ENCODE data around the gene VSIG1.

Gene VSIG1

DNA sequence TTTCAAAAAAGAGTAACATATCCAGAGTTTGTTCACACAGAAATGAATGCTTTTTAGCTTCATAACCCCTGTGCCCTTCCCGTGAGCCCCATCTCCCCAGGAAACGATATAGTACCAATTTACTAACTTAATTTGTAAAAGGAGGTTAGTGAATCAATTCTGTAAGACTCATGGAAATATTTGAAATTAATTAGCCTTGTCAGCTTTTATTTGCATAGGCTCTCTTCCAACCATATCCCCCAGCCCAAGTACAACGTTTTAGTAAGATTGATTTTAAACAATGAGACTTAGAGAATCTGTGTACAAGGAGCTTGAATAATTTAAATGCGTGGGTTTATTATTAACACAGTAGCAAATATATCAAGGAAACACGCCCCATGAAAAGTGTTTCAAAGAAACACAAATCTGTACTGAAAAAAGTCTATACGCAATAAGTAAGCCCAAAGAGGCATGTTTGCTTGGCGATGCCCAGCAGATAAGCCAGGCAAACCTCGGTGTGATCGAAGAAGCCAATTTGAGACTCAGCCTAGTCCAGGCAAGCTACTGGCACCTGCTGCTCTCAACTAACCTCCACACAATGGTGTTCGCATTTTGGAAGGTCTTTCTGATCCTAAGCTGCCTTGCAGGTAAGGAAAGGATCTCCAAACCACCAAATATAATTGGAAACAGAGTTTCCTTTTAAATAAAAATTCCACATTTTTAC lies at the start of gene VSIG1:
TSS of gene VSIG1 (plus strand) at position 512 of the 703 bp plus-strand sequence. CDS start at position 578, 66 bp downstream.
- DNase-seq (ENCODE audit: low spot score) = no peak

DNA sequence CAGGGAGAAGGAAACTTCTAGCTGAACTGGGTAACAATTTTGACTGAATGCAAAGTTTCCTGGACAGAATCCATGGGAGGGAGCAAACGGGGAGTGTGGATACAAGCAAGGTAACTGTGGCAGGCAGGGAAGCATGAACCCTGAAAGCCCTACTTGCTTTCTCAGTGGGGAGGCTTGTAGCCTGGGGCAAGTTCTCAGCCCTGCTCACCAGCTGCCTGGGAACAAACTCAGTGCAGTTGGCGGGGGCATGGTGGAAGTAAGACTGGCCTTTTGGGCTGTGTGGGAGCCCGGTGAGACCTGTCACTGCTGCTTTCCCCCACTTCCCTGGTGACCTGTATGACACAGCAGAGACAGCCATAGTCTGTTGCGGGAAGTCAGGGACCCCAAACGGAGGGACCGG lies 48.7 kb upstream of the VSIG1 start:
- DNase-seq (ENCODE audit: low spot score) = no peak

DNA sequence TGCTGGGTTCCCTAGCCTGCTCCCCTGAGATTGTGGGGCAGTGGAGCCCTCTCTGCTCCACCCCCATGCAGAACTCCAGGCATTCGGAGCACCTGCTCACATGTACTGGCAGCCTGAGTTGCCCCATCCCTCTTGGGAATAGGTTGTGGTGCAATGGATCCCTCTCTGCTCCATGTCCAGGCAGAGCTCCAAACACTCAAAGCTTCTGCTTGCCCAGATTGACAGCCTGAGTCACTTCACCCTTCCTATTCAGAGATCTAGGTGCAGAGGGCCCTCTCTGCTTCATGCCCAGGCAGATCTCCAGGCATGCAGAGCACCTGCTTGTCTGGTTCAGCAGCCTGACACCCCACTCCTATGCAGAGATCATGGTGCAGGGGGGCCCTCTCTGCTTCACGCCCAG lies 44.1 kb upstream of the VSIG1 start:
- DNase-seq (ENCODE audit: low spot score) = no peak

DNA sequence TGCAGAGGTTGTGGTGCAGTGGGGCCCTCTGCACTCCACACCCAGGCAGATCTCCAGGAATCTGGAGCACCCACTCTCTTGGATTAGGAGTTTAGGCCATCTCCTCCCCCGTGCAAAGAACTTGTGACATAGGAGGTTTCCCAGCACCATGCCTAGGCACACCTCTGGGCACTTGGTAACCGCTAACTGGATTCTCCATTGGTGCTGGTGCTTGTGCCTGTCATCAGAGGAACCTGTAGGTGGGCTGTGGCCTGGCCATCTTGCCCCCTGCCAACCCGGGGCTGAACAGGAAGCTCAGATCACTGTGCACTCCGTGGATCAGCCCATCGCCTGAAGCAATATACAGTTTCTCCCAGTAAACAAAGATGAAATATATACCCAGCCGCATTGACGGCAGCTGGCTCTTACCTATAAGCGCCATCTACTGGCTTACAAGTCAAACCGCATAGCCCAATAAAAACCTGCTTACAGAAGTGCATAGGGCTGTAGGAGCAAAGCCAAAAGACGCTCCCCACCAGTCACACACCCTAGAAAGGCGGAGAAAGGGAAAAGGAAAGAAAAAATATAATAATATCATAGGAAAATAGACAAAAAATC lies 43.5 kb upstream of the VSIG1 start:
- DNase-seq (ENCODE audit: low spot score) = peak; percentile 42

DNA sequence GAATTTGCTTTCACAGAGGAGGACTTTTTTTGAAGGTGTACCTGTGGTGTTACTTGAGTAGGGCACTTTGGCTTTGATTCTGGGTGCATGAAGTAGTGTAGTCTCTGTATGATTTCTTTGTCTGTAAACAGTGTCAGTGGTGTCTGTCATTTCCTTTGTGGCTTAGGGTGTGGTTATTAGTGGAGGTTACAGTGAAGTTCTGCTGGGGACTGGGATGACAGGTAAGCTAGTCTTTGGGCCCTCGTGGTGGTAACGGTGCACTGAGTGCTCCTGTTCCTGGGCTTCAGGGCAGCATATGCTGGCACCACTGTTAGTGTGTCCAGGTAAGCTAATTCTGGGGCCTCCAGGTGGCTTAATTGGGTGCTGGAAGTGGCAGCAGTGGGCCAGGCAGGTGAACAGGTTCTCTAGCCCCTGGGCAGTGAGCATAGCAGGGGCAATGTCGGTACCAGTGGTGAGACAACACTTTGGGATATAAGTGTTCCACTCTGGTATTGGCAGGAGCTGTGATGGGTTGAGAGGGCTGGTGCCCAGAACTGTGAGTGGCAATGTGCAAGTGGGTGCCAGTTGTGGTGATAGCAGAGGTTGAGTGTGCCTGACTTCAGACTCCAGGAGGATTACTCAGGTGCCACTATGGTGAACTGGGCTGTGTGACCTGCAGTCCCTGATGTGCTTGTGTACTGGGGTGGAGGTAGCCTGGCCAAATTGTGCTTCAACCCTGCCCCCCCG lies 26.0 kb upstream of the VSIG1 start:
- peak; percentile 21 for DNase-seq (ENCODE audit: low spot score)

DNA sequence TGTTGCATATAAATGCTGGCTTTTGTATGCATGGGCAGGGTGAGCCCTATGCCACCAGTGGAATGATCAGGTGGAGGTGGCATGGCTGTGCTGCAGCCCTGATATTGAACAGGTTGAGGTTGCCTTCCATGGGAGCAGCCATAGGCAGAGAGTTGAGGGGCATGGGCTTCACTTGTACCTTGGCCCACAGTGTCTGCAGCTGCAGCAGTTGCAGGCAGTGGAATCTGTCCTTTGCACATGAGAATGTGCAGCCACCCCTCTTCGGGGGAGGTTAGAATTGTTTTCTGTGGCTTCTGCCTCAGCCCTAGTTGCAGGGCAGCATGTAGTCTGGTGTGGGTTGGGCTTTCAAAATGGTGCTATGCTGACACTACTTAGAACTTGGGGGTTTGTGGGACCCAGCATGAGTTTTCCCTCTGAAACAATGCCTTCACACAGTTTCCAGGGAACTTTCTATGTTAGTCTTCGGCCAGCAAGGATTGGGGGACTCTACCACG lies 25.4 kb upstream of the VSIG1 start:
- no peak for DNase-seq (ENCODE audit: low spot score)

DNA sequence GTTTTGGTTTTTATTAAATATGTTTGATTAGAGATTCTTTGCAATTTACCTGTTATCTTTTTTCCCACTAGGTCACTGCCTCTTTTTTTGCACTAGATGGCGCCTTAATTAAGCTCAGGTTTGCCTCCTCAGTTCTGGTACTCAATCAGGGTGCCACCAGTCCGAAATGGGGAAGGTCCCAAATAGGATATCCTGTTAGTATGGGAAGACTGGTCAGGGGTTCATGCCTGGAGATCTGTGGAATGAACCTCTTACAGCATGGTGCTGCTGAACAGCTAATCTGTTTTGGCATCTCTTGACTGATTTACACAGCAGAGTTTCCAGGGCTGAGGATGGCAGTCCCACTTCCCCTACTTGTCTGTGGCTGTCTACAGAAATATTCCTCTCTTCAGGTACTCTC lies 24.2 kb upstream of the VSIG1 start:
- DNase-seq (ENCODE audit: low spot score) = no peak

DNA sequence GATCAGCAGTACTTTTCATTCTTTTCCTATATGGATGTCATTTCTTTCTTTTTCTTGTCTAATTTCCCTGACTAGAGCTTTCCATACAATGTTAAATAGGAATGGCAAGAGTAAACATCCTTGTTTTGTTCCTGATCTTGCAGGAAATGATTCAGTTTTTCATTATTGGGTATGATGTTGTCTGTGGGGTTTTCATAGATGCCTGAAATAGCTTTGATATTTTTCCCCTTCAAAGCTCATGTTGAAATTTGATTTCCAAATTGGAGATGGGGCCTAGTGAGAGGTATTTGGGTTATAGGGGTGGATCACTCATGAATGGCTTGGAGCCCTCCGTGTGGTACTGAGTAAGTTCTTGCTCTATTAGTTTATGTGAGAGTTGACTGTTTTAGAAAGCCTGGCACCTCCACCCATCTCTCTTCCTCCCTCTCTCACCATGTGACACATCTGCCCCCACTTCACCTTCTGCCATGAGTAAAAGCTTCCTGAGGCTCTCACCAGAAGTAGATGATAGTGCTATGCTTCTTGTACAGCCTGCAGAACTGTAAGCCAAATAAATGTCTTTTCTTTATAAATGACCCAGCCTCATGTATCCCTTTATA lies 22.3 kb upstream of the VSIG1 start:
- no peak for DNase-seq (ENCODE audit: low spot score)

DNA sequence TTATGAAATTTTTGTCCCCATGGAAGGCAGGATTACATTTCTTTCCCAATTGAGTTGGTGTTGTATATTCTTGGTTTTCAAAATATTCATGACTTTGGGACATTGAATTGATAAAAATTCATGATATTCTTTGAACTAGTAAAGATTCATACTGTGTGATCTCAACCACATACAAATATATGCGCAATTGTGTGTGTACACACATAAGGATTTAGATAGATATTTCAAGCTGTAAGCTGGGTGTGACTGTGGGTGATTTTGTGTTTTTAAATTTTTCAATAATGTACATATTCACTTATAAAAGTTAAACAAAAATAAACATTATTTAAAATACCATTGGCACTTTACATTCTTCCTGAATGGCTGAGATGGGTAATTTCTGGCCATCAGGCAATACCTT lies 19.5 kb upstream of the VSIG1 start:
- DNase-seq (ENCODE audit: low spot score) = no peak

DNA sequence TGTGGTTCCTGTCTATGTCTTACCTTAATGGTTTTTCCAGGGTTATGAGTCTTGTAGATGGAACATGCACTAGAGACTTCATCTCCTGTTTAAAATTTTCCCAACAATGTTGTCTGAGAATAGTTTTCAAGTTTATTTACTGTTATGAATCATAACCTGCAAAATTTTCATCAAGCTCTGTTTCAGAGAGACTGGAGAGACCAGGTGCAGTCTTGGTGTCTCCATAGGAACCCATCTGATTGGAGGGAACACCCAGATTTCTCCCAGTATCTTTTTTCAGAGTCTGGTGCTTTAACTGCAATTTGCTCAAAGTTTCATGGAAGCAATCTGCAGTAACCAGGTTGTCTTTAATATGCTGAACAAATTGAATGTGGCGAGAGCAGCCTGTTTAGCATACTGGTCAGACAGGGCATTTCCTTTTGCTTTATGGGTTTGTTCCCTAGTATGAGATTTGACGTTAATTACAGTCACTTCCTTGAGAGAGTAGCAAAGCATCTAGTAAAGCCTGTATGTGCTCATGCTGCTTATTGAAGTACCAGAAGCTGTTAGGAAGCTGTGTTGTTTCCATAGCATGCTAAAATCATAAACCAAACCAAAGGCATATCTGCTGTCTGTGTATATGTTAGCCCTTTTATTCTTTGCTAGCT lies 18.8 kb upstream of the VSIG1 start:
- DNase-seq (ENCODE audit: low spot score) = no peak

DNA sequence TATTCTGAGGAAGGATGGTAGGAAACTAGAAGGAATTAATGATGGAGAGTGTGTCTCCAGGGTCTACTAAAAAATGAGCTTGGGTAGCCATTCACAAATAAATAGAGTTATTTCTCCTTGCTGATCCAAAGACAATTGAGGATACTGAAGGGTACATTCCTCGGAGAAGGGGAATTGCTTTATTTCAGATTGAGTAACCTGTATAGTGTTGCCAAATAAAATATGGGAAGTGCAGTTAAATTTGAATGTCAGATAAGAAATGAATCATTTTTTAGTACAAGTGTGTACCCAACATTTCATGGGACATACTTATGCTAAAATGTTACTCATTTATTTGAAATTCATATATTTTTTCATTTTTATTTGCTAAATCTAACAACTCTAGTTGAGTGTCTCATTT lies 16.0 kb upstream of the VSIG1 start:
- no peak for DNase-seq (ENCODE audit: low spot score)

DNA sequence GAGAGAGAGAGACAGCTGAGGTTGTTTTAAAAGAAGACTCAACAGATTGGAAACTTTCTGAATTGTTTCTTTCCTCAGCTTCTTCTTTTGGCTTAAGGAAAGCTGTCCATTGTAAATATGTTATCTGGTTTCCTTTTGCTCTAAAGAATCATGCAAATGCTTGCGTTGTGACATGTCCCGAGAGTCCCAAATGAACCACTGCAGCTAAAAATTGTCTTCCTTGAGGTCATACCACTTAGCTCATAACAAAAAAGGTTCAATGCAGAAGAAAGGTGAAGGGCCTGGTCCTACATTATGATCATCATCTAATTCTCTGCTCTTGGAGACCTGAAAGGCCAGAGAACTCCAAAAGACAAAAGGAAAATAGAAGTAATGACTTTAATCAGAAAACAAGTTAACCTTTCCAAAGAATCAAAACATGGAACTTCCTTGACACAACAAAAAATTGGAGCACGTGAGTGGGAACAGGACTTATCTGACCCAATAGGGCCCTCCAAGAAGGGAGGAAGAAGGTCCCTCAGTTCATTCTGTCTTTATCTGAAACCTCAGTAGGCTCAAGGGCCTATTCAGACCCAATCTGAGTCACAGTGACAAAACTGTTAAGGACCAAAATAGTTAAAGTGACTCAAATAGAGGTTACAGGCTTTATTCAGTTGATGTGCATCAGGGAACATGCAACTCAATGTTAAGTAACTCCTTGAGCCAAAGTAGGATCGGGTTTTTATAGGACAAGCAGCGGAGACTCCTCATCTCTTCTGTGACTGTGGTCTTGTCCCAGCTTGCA lies 14.7 kb upstream of the VSIG1 start:
- DNase-seq (ENCODE audit: low spot score) = no peak

DNA sequence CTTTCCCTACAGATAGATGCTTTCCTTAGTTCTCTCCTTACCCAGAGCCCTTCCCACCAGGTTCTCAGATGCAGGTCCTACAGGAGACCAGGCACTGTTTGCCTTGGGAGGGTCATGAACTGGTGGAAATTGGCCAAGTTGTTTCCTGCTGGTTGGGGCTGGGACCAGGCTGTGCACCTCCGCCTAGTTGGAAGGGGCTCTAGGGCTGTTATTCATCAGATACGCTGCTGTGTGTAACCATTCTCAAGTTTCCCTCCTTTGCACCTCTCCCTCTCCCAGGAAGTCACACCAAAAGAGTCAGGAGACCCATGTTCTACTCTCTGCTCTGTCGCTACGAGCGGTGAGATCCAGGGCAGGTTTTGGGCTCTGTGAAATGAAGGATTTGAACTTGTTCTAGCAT lies 11.9 kb upstream of the VSIG1 start:
- no peak for DNase-seq (ENCODE audit: low spot score)

DNA sequence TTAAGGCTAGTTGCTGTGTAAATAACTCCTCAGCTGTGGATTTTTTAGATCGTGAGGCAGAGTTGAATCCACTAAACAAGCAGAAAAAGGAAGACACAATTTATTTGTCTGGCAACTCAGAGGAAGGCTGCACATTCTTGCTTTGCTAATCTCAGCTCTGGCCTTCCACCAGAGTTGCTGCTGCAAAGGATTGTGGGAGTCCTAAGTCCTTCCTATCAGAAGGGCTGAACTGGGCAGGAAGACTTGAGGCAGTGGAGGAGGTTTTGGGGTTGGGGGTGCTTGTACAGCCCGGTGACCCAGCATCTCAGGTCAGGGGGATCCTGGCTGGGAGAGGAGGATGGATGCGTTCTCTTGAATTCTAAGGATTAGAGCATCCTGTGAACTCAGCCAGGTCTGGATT lies 11.0 kb upstream of the VSIG1 start:
- no peak for DNase-seq (ENCODE audit: low spot score)

DNA sequence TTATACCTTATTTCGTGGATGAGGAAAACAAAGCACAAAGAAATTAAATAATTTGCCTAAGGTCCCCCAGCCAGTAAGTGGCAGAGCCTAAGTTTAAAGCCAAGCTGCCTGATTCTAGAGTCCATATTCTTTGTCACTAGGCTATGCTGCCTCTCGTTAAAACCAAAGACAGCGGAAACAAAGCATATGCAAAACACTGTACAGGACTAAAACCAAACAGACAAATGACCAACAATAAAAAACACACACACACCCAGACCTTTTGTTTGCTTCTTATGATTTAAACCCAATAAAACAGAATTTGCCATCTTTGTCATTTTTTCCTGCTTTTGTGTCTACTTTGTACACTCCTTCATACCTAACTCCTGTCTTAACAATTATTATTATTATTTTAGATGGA lies 10.1 kb upstream of the VSIG1 start:
- DNase-seq (ENCODE audit: low spot score) = no peak

DNA sequence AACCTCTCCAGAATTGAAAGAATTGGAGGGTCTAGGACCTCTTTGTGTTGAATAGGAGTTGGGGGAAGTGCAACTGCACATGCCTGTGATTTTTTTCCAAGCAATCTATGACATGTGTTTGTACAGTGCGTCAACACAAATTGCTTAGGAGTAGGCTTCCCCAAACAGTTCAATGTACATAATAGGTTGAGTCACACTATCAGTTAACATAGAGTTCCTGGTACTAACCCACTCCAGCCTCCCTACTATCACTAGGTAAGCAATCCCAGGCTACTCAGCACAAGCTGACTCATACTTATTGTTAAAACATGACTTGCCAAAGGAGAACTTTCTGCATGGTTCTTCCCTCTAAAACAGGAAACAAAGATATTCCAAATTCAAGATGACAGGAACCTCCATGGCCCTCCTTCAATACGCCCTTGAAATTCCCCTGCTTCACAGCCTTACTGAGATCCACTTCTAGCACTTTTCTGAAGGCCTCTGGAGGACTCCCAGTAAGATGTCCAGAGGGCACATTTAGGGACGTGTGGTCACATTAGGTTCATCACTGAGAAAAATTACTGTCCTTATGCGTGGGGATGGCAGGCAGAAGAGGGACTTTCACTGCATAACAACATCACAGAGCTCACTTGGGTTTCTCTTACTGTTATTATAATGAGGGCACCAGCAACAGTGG lies 8.4 kb upstream of the VSIG1 start:
- no peak for DNase-seq (ENCODE audit: low spot score)

DNA sequence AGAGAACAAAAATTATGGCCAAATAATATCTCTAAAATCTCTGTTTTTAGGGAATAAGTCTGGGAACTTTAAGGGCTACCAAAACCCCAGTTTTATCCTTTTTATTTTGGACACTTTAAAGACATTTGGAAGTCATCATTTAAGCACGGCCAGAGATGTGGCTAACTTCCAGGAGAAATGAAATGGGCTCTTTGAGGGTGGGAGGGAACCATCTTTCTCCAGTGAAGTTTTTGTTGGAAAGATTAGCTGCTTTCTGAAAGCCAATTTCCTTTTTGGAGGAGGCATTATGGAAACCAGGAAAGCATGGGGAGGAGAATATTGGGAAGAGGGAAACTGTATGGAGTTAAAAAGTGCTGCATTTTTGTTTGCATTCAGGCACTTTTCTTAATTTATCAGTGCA lies 4.8 kb downstream of the VSIG1 start:
- DNase-seq (ENCODE audit: low spot score) = no peak

DNA sequence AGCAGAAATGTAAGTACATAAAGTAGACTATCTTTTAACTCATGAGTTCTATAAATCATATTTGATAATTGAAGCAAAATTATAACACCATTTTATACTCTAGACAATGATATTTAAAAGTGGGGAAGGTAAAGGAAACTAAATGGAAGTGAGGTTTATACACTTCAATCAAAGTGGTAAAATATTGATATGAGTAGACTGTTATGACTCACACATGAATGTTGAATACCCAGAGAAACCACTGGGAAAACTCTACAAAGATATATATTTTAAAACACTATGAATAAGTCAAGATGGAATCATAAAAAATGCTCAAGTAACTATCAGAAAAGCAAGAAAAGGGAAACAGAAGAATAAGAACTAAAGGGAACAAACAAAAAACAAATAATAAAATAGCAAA lies 8.4 kb downstream of the VSIG1 start:
- DNase-seq (ENCODE audit: low spot score) = no peak

DNA sequence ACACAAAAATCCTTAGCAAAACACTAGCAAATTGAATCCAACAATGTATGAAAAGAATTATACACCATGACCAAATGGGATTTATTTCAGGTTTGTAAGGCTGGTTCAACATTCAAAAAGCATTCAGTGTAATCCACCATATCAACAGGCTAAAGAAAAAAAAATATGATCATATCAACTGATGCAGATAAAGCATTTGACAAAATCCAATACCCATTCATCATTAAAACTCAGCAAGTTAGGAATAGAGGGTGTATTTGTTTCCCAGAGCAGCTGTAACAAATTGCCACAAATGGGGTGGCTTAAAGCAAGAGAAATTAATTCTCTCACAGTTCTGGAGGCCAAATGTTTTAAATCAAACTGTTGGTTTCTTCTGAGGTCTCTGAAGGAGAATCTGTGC lies 10.7 kb downstream of the VSIG1 start:
- no peak for DNase-seq (ENCODE audit: low spot score)

DNA sequence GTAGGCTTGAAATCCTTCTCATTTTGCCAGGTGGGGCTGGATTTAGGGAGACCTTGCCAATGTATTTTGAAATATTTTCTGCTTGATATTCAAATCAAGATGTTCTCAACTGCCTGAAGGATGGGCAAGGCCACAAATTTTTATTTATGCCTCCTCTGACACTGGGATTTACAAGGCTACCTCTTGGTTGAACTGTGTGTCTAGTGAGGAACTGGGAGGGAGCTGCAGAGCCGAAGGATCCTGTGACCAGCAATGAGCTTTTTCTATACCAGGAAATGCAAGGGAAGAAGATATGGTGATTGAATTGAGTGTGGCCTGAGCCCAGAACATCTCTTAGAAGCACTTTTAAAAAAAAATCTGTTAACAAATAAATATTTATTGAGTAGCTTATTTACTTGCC lies 14.9 kb downstream of the VSIG1 start:
- no peak for DNase-seq (ENCODE audit: low spot score)

DNA sequence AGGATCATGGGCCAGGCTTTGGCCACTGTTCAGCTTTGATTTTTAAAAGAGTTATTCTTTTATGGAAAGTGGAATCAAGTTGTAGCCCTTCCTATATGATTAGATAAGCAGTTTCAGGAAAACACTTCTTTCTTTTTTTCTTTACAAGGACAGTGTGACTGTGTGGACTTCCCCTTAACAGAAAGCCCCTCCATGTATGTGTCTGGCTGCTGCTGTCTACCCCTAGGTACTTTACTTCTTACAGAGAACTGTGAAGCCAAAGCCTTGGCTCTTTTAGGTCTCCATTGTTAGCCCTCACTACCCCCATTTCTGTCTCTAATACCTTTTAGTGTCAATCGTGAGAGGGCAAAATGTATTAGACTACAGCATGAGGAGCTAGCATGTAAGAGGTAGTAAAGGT lies 19.1 kb downstream of the VSIG1 start:
- no peak for DNase-seq (ENCODE audit: low spot score)
